GM23338 (cell line): Measurements from ENCODE around the gene CFAP410. TPM values are rescaled to one million over a fixed set of nuclear protein-coding genes. Genes with fewer than 3 reads are reported as not detected.

Experiments used
- polyA plus RNA-seq: library from polyadenylated mRNA; unstranded; fragments of >200 nt; fragmentation: Nextera tagmentation; extraction: Ambion mirVana; gene quantifications from 2 replicates; pipeline ENCODE4 v1.2.1, GENCODE V29; 2016
- total RNA-seq: library from RNA; depleted of rRNA; stranded (reverse); fragments of >200 nt; shearing (Covaris generic); gene quantifications from 2 replicates; pipeline ENCODE4 v1.2.3, GENCODE V29; 2014; rRNA removed

The CFAP410 gene
- total and polyA plus RNA-seq, 2 experiments from 2014 or later, result 11.0 to 24.0 TPM

Other genes with a start within 250 kb of the CFAP410 start
- 59.2 and 64.9 TPM in 2 replicates for gene PWP2, start 232.0 kb downstream of the CFAP410 start, total RNA-seq
- 17.6 and 18.2 TPM in 2 replicates for gene PWP2, start 232.0 kb downstream of the CFAP410 start, polyA plus RNA-seq
- gene GATD3, start 205.7 kb downstream of the CFAP410 start, total RNA-seq, result 43.4 and 58.4 TPM in 2 replicates
- gene GATD3, start 205.7 kb downstream of the CFAP410 start, polyA plus RNA-seq, result 37.5 and 44.1 TPM in 2 replicates
- gene ICOSLG, start 98.4 kb downstream of the CFAP410 start, total RNA-seq, result 2.2 and 4.6 TPM in 2 replicates
- 1.3 and 1.6 TPM in 2 replicates for gene ICOSLG, start 98.4 kb downstream of the CFAP410 start, polyA plus RNA-seq
- not detected in 2 replicates for gene DNMT3L, start 77.5 kb downstream of the CFAP410 start, total RNA-seq
- gene DNMT3L, start 77.5 kb downstream of the CFAP410 start, polyA plus RNA-seq, result 0.26 and 0.27 TPM in 2 replicates
- 0.10 TPM in 1 of 2 replicates, not detected in the other for gene AIRE, start 53.5 kb downstream of the CFAP410 start, total RNA-seq
- gene AIRE, start 53.5 kb downstream of the CFAP410 start, polyA plus RNA-seq, result not detected in 2 replicates
- gene PFKL, start 39.3 kb downstream of the CFAP410 start, total RNA-seq, result 92.3 and 106 TPM in 2 replicates
- gene PFKL, start 39.3 kb downstream of the CFAP410 start, polyA plus RNA-seq, result 39.9 and 40.3 TPM in 2 replicates
- 0.83 and 2.0 TPM in 2 replicates for gene TRPM2, start 14.2 kb upstream of the CFAP410 start, total RNA-seq
- 0.50 and 0.53 TPM in 2 replicates for gene TRPM2, start 14.2 kb upstream of the CFAP410 start, polyA plus RNA-seq
- gene LRRC3, start 116.1 kb upstream of the CFAP410 start, total RNA-seq, result 4.4 and 6.8 TPM in 2 replicates
- gene LRRC3, start 116.1 kb upstream of the CFAP410 start, polyA plus RNA-seq, result 0.95 and 1.2 TPM in 2 replicates
- gene KRTAP10-1, start 200.8 kb upstream of the CFAP410 start, total RNA-seq, result not detected in 2 replicates
- gene KRTAP10-1, start 200.8 kb upstream of the CFAP410 start, polyA plus RNA-seq, result not detected in 2 replicates
- gene KRTAP10-2, start 212.1 kb upstream of the CFAP410 start, total RNA-seq, result not detected in 2 replicates
- 0.24 TPM in 1 of 2 replicates, not detected in the other for gene KRTAP10-2, start 212.1 kb upstream of the CFAP410 start, polyA plus RNA-seq
- gene KRTAP10-3, start 219.4 kb upstream of the CFAP410 start, total RNA-seq, result not detected in 2 replicates
- not detected in 2 replicates for gene KRTAP10-3, start 219.4 kb upstream of the CFAP410 start, polyA plus RNA-seq
- gene KRTAP10-4, start 234.3 kb upstream of the CFAP410 start, total RNA-seq, result not detected in 2 replicates
- gene KRTAP10-4, start 234.3 kb upstream of the CFAP410 start, polyA plus RNA-seq, result not detected in 2 replicates
- not detected in 2 replicates for gene KRTAP10-5, start 241.2 kb upstream of the CFAP410 start, total RNA-seq
- not detected in 2 replicates for gene KRTAP10-5, start 241.2 kb upstream of the CFAP410 start, polyA plus RNA-seq